Brain microvascular endothelial cell (primary cell): ENCODE measurements around the gene SLC8A3.

Experiments
- DNase-seq: peaks from one replicate; pipeline ENCODE4 v3.0.0-alpha.2; 2020
- H3K27ac ChIP-seq: fragments of 250-450 bp; sonication (Bioruptor Pico); 2 replicates; pipeline ENCODE4 v1.5.1; 2020; ENCODE audit warnings: mild to moderate bottlenecking, moderate library complexity
- H3K27me3 ChIP-seq: fragments of 250-450 bp; sonication (Bioruptor Pico); replicated peaks from 2 replicates; pipeline ENCODE4 v1.5.1; 2020; ENCODE audit warnings: mild to moderate bottlenecking
- H3K36me3 ChIP-seq: fragments of 250-450 bp; sonication (Bioruptor Pico); replicated peaks from 2 replicates; pipeline ENCODE4 v1.5.1; 2020; ENCODE audit warnings: mild to moderate bottlenecking
- H3K4me3 ChIP-seq: 2 replicates; pipeline ENCODE4 v1.5.1; 2011; ENCODE audit warnings: low read depth, mild to moderate bottlenecking, control low read depth, low read length, moderate library complexity
- in situ Hi-C: cut with HindIII; loops from 2 replicates; pipeline ENCODE4 v1.10.0; 2017; ENCODE audit warnings: low sequenced_read_pairs, low pct_ligation_motif_present
- TF ChIP-seq, protein P1 (sequence below): IDR thresholded peaks from 2 replicates; pipeline ENCODE4 v1.5.1; 2011; ENCODE audit warnings: low read depth, mild to moderate bottlenecking, moderate library complexity, low read length, control low read depth, inconsistent platforms; ENCODE audit errors: missing control alignments

The SLC8A3 gene

GRCh38 chr14:70121521-70121920 lies 67.2 kb downstream of the SLC8A3 start:
- H3K27ac ChIP-seq, result no peak overlapping the region

DNA sequence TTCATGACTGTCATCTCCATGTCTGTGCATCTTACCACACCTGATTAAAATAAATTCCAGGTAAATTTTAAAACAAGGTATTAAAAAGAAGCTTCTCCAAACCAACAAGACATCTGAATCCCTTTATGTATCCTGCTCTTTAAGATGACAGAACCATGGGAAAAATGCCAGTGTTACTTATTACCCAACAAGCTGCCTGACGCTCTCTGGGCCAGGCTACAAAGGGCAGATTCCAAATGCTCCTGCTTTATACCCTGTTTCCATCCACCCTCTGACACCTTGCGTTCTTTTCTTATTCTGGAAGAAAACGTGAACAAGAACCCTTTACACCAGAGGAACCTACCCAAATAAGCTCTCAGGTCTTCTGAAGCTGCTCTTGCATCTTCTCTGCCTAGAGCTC lies 70.7 kb downstream of the SLC8A3 start:
- H3K27me3 ChIP-seq, result no peaks in the 10 kb centered on the region
- in situ Hi-C loops, result no loop called here
- no peak overlapping the region for H3K4me3 ChIP-seq
- H3K27ac ChIP-seq, result no peak overlapping the region
- TF ChIP-seq, protein P1, sequence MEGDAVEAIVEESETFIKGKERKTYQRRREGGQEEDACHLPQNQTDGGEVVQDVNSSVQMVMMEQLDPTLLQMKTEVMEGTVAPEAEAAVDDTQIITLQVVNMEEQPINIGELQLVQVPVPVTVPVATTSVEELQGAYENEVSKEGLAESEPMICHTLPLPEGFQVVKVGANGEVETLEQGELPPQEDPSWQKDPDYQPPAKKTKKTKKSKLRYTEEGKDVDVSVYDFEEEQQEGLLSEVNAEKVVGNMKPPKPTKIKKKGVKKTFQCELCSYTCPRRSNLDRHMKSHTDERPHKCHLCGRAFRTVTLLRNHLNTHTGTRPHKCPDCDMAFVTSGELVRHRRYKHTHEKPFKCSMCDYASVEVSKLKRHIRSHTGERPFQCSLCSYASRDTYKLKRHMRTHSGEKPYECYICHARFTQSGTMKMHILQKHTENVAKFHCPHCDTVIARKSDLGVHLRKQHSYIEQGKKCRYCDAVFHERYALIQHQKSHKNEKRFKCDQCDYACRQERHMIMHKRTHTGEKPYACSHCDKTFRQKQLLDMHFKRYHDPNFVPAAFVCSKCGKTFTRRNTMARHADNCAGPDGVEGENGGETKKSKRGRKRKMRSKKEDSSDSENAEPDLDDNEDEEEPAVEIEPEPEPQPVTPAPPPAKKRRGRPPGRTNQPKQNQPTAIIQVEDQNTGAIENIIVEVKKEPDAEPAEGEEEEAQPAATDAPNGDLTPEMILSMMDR, result no peak
- no peak for DNase-seq
- H3K36me3 ChIP-seq, result no peaks in the 10 kb centered on the region

More at GRCh38 chr14:70121521-70121920, 67.2 kb downstream of the SLC8A3 start:
- TF ChIP-seq, protein P1, result no peak
- Histone ChIP-seq H3K4me3 (no peak overlapping the region), H3K36me3 (no peaks in the 10 kb centered on the region), H3K27me3 (no peaks in the 10 kb centered on the region)
- DNase-seq, result no peak
- in situ Hi-C loops, result no loop called here

- H3K36me3 ChIP-seq, result no peaks in the 10 kb centered on the region
- no peak overlapping the region for H3K4me3 ChIP-seq
- H3K27me3 ChIP-seq, result no peaks in the 10 kb centered on the region
- H3K27ac ChIP-seq, result no peak overlapping the region
- no peak for DNase-seq
- in situ Hi-C loops, result no loop called here
- TF ChIP-seq, protein P1, result no peak
Measured at GRCh38 chr14:70116278-70116677, 72.5 kb downstream of the SLC8A3 start.

DNA sequence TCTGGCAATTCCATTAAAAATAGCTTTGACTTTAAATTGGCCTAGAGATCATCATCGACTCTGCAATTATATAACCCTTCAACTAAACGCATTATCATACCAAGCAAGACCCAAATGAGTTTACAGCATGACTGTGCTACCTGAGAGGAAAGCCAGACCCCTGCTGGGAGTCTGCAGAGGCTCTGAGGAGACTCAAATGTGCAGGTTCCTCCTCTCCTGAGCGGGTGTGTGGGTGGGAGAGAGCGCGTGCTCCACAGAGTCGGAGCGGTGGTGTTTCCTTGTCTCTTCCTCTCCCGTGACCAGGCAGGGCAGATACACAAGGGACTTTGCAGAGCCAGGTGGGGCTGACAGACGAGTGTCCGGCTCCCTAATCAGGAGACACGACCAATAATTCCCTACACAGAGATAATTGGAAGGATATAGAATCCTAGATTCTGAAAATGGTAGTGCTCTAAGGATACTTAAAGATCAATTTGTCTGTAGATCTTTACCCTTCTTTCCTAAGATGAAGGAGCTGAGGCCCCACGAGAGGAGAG lies 74.1 kb downstream of the SLC8A3 start:
- H3K27ac ChIP-seq, result no peak overlapping the region
- in situ Hi-C loops, result no loop called here
- H3K4me3 ChIP-seq, result no peak overlapping the region
- H3K27me3 ChIP-seq, result no peaks in the 10 kb centered on the region
- TF ChIP-seq, protein P1, result no peak
- H3K36me3 ChIP-seq, result no peaks in the 10 kb centered on the region
- DNase-seq, result no peak

DNA sequence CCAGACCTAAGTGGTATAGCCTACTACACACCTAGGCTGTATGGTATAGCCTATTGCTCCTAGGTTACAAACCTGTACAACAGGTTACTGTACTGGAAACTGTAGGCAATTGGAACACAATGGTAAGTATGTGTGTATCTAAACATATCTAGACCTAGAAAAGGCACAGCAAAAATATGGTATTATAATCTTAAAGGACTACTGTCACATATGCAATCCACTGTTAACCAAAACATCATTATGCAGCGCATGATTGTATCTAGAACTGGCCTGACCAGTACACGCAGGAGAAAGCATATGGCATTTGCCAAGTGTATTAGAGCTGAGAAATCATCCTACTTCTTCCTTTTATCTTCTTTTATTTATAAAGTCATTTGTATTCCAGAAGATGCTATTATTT lies 75.5 kb downstream of the SLC8A3 start:
- in situ Hi-C loops, result no loop called here

More for the DNA sequence above, 75.5 kb downstream of the SLC8A3 start:
- Histone ChIP-seq H3K4me3 (no peak overlapping the region), H3K27me3 (no peaks in the 10 kb centered on the region), H3K36me3 (no peaks in the 10 kb centered on the region), H3K27ac (no peak overlapping the region)
- DNase-seq, result no peak
- TF ChIP-seq, protein P1, result no peak
